GM12874 (cell line): Measurements from ENCODE around the gene IGSF9.

Source experiments
- CTCF ChIP-seq: IDR thresholded peaks from 2 replicates; pipeline ENCODE4 v1.5.1; 2011; ENCODE audit warnings: low read depth, mild to moderate bottlenecking, control low read depth, low read length, moderate library complexity; ENCODE audit not compliant: insufficient read depth

IGSF9 gene

GRCh38 chr1:159973350-159973940 lies 28.0 kb upstream of the IGSF9 start:
- no peak for TF ChIP-seq CTCF

- no peak for TF ChIP-seq CTCF
Measured at GRCh38 chr1:159972443-159973205, 27.2 kb upstream of the IGSF9 start.

GRCh38 chr1:159970932-159971342 lies 25.5 kb upstream of the IGSF9 start:
- TF ChIP-seq CTCF = no peak

- no peak for TF ChIP-seq CTCF
Measured at GRCh38 chr1:159968901-159969300, 23.5 kb upstream of the IGSF9 start.

GRCh38 chr1:159965263-159965662 lies 19.9 kb upstream of the IGSF9 start:
- TF ChIP-seq CTCF = no peak

GRCh38 chr1:159964144-159964543 lies 18.7 kb upstream of the IGSF9 start:
- no peak for TF ChIP-seq CTCF

GRCh38 chr1:159962176-159962575 lies 16.8 kb upstream of the IGSF9 start:
- TF ChIP-seq CTCF = no peak
